WTC11 (cell line): Measurements from ENCODE around the gene TGFBR1.

ENCODE experiments used
- IRF2 ChIP-seq: sonication (generic); formaldehyde crosslinking; IDR thresholded peaks from 2 replicates; pipeline ENCODE4 v1.8.0; 2022; ENCODE audit warnings: low read depth, missing genetic modification reagents, borderline replicate concordance
- NFYB ChIP-seq: sonication (generic); formaldehyde crosslinking; conservative IDR thresholded peaks from 2 replicates; pipeline ENCODE4 v1.8.0; 2022; ENCODE audit warnings: low read depth, missing genetic modification reagents
- NR3C1 ChIP-seq: sonication (generic); formaldehyde crosslinking; conservative IDR thresholded peaks from 2 replicates; pipeline ENCODE4 v1.8.1; 2023; ENCODE audit warnings: low read depth, mild to moderate bottlenecking, missing genetic modification reagents
- TCF7 ChIP-seq: sonication (generic); formaldehyde crosslinking; IDR thresholded peaks from 2 replicates; pipeline ENCODE4 v1.8.0; 2022; ENCODE audit warnings: mild to moderate bottlenecking, low read depth, missing genetic modification reagents, moderate library complexity
- ZNF317 ChIP-seq: sonication (generic); formaldehyde crosslinking; IDR thresholded peaks from 2 replicates; pipeline ENCODE4 v1.8.1; 2023; ENCODE audit warnings: low read depth, mild to moderate bottlenecking, moderate library complexity, missing genetic modification reagents, borderline replicate concordance
- ZNF416 ChIP-seq: fragments of 250-450 bp; sonication (Bioruptor Pico); IDR thresholded peaks from 2 replicates; pipeline ENCODE4 v1.9.0; 2021; ENCODE audit warnings: mild to moderate bottlenecking, inconsistent platforms
- TF ChIP-seq, protein P1 (sequence below): fragments of 200-600 bp; IDR thresholded peaks from 2 replicates; pipeline ENCODE4 v1.8.0; 2022; ENCODE audit warnings: antibody characterized with exemption
- TF ChIP-seq, protein P2 (sequence below): sonication (generic); formaldehyde crosslinking; IDR thresholded peaks from 2 replicates; pipeline ENCODE4 v1.8.0; 2022; ENCODE audit warnings: mild to moderate bottlenecking, missing genetic modification reagents
- TF ChIP-seq, protein P3 (sequence below): sonication (generic); formaldehyde crosslinking; IDR thresholded peaks from 2 replicates; pipeline ENCODE4 v1.8.1; 2023; ENCODE audit warnings: mild to moderate bottlenecking, missing genetic modification reagents
- TF ChIP-seq, protein P4 (sequence below): sonication (generic); formaldehyde crosslinking; IDR thresholded peaks from 2 replicates; pipeline ENCODE4 v1.8.0; 2022; ENCODE audit warnings: mild to moderate bottlenecking, missing genetic modification reagents
- TF ChIP-seq, protein P5 (sequence below): sonication (generic); formaldehyde crosslinking; IDR thresholded peaks from 2 replicates; pipeline ENCODE4 v1.8.0; 2023; ENCODE audit warnings: mild to moderate bottlenecking, missing genetic modification reagents

DNA sequence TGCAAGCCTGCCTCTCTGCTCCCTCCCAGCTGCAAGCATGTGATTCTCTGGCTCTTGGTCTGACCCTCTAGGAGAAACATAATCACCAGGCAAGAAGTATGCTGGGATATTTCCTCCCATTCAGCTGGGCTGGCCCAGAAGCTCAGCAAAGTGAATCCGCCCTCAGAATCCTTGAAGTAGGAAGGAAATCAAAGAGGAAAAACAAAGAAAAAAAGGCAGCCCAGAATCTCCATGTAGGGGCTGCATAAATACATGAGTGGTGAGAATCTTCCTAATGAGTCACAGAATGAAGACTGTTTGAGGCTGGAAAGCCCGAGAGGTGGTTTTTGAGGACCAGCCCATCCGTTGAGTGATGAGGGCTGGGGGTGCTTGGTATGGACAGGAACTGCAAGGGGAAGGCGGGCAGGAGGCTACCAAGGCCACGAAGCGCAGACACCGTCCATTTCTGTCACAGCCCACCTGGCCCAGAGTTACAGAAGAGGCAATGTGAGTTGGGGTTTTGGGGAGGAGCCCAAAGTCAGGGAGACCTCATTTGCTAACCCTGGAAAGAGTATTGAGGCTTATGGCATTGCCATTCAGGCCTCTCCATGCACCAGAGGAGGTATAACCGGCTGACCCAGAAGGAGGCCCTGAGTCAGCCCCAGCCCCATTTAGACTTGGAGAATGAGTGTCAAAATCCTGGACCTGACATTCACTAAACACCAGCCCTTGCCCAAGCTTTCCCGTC lies 33.4 kb upstream of the TGFBR1 start:
- TF ChIP-seq, protein P1, sequence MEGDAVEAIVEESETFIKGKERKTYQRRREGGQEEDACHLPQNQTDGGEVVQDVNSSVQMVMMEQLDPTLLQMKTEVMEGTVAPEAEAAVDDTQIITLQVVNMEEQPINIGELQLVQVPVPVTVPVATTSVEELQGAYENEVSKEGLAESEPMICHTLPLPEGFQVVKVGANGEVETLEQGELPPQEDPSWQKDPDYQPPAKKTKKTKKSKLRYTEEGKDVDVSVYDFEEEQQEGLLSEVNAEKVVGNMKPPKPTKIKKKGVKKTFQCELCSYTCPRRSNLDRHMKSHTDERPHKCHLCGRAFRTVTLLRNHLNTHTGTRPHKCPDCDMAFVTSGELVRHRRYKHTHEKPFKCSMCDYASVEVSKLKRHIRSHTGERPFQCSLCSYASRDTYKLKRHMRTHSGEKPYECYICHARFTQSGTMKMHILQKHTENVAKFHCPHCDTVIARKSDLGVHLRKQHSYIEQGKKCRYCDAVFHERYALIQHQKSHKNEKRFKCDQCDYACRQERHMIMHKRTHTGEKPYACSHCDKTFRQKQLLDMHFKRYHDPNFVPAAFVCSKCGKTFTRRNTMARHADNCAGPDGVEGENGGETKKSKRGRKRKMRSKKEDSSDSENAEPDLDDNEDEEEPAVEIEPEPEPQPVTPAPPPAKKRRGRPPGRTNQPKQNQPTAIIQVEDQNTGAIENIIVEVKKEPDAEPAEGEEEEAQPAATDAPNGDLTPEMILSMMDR, result no peak
- TF ChIP-seq NR3C1 (CRISPR knock-in tag) (no peak), TCF7 (CRISPR knock-in tag) (no peak), NFYB (no peak), ZNF317 (CRISPR knock-in tag) (no peak), ZNF416 (CRISPR knock-in tag) (no peak), IRF2 (CRISPR knock-in tag) (no peak)
- TF ChIP-seq, protein P2, sequence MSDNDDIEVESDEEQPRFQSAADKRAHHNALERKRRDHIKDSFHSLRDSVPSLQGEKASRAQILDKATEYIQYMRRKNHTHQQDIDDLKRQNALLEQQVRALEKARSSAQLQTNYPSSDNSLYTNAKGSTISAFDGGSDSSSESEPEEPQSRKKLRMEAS (CRISPR knock-in tag), result no peak
- TF ChIP-seq, protein P3, sequence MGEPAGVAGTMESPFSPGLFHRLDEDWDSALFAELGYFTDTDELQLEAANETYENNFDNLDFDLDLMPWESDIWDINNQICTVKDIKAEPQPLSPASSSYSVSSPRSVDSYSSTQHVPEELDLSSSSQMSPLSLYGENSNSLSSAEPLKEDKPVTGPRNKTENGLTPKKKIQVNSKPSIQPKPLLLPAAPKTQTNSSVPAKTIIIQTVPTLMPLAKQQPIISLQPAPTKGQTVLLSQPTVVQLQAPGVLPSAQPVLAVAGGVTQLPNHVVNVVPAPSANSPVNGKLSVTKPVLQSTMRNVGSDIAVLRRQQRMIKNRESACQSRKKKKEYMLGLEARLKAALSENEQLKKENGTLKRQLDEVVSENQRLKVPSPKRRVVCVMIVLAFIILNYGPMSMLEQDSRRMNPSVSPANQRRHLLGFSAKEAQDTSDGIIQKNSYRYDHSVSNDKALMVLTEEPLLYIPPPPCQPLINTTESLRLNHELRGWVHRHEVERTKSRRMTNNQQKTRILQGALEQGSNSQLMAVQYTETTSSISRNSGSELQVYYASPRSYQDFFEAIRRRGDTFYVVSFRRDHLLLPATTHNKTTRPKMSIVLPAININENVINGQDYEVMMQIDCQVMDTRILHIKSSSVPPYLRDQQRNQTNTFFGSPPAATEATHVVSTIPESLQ (CRISPR knock-in tag), result no peak
- TF ChIP-seq, protein P4, sequence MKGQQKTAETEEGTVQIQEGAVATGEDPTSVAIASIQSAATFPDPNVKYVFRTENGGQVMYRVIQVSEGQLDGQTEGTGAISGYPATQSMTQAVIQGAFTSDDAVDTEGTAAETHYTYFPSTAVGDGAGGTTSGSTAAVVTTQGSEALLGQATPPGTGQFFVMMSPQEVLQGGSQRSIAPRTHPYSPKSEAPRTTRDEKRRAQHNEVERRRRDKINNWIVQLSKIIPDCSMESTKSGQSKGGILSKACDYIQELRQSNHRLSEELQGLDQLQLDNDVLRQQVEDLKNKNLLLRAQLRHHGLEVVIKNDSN, result no peak
- TF ChIP-seq, protein P5, sequence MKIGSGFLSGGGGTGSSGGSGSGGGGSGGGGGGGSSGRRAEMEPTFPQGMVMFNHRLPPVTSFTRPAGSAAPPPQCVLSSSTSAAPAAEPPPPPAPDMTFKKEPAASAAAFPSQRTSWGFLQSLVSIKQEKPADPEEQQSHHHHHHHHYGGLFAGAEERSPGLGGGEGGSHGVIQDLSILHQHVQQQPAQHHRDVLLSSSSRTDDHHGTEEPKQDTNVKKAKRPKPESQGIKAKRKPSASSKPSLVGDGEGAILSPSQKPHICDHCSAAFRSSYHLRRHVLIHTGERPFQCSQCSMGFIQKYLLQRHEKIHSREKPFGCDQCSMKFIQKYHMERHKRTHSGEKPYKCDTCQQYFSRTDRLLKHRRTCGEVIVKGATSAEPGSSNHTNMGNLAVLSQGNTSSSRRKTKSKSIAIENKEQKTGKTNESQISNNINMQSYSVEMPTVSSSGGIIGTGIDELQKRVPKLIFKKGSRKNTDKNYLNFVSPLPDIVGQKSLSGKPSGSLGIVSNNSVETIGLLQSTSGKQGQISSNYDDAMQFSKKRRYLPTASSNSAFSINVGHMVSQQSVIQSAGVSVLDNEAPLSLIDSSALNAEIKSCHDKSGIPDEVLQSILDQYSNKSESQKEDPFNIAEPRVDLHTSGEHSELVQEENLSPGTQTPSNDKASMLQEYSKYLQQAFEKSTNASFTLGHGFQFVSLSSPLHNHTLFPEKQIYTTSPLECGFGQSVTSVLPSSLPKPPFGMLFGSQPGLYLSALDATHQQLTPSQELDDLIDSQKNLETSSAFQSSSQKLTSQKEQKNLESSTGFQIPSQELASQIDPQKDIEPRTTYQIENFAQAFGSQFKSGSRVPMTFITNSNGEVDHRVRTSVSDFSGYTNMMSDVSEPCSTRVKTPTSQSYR (CRISPR knock-in tag), result no peak
